ENCODE results near the gene GOLGA6D.
"Not testable (repeated sequence)": the region's sequence is repeated elsewhere in the genome, so short reads cannot be mapped to it uniquely, and the experiment has no call there.

The GOLGA6D gene

DNA sequence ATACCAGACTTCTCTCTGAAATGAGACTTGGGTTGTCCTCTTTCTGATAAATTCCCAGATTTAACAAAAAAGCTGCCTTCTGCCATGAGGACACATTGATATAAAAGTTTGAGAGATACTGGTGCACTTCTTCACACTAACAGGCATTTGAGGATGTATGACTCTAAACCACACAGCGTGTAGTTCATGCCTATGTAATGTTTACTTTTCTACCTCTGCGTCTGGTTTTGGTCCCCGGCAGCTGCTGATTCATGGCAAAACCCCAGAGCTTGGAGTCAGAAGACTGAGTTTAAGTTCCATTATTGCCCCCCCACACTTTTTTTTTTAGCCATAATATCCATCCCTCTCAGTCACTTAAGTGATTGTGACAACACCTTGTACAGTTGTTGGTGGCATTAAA lies 1.5 kb downstream of the GOLGA6D start:
- not testable (repeated sequence) for DNase-seq

- DNase-seq: not testable (repeated sequence)
Measured at GRCh38 chr15:75293660-75294059, 11.0 kb downstream of the GOLGA6D start.

GRCh38 chr15:75298541-75299310 lies 16.1 kb downstream of the GOLGA6D start:
- DNase-seq: not testable (repeated sequence)

DNA sequence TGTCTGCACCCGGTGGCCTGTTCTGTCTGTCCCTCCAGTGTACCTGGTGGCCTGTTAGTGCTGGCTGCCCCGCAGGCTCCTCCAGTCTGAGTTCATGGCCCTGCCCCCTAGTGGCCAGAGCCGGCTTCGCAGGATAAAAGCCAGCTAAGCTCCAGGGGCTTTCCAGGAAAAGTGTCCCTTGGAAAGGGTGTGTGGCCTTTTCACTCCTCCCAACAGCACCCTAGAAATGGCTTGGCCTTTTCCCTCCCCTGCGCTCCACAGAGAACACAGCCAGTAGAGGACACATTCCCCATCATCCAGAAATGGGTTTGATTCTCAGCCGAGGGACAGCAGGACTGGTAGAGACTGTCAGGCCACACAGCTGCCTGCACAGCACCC lies 16.7 kb downstream of the GOLGA6D start:
- DNase-seq: not testable (repeated sequence)

DNA sequence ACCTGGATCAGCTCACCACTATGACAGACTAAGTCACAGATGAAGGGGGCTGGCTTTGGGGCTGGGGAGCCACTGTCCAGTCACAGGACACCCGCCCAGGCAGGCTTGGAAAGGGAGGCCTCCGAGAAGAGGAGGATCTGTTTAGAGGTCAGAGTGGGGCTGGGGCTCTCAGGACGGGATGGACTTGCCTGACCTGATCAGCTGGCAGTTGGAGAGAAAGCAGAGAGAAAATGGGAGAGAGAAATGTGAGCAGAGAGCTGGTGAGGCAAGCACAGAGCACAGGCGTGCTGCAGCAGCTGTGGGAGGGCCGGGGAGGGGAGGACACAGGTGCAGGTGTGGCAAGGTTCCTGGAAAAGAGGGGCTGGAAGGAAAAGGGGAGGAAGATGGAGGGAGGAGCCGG lies 17.4 kb downstream of the GOLGA6D start:
- not testable (repeated sequence) for DNase-seq

DNA sequence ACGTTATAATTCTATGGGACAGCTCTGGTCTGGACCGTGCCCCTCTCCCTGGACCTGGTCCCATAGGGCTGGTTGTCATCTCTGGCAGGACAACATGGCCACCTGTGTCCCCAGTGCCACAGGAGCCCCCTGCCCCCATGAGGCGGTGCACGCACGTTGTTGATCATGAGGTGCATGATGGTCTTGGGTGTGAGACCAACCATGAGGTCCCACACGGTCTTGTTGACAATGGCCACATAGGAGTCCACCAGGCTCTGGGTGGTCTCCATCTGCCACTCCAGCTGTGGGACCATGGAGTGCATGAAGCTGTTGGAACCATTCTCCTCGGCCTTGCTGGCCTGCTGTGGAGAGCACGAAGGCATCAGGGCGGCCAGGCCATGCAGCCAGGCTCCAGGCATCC lies 19.7 kb downstream of the GOLGA6D start:
- DNase-seq: no peak

- DNase-seq: not testable (repeated sequence)
Measured at GRCh38 chr15:75302753-75303152, 20.1 kb downstream of the GOLGA6D start.

- DNase-seq: no peak
Measured at GRCh38 chr15:75306188-75306587, 23.6 kb downstream of the GOLGA6D start.

DNA sequence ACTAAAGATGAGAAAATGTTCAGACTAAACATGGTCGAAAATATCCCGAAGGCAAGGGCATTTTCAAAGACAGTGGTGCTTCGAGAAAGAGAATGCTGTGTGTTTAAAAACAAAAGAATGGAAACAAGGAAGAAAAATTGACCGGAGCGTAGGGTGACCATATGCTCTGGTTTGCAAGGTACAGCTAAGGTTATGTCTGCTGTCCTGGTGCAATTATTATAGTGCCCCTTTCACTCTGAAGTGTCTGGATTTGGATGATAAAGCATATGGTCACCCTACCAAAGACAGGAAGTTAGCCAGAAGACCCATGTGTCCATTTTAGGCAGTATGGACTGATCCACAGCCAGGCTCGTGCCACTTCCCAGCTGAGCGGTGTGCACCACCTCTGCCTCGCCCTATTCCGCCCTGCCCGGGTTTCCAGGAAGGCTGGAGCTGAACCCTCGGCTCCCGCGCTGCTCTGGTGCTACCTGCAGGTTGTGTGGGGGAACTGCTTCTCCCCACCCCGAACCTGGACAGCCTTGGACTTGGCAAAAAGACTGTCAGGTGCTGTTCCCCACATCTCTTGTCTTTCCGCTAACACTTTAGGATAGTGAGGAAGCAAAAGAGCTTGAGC lies 25.2 kb downstream of the GOLGA6D start:
- DNase-seq: peak; percentile 45

DNA sequence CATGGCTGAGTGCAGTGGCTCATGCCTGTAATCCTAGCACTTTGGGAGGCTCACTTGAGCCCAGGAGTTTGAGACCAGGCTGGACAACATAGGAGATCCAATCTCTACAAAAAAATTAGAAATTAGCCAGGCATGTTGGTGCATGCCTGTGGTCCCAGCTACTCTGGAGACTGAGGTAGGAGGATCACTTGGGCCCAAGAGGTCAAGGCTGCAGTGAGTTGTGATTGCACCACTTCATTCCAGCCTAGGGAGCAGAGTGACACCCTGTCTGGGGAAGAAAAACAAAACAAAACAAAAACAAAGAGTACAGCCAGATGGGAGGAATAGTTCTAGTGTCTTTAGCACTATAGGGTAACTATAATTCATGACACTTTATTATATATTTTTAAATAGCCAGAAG lies 27.1 kb downstream of the GOLGA6D start:
- no peak for DNase-seq

GRCh38 chr15:75312548-75312947 lies 29.9 kb downstream of the GOLGA6D start:
- DNase-seq: not testable (repeated sequence)

DNA sequence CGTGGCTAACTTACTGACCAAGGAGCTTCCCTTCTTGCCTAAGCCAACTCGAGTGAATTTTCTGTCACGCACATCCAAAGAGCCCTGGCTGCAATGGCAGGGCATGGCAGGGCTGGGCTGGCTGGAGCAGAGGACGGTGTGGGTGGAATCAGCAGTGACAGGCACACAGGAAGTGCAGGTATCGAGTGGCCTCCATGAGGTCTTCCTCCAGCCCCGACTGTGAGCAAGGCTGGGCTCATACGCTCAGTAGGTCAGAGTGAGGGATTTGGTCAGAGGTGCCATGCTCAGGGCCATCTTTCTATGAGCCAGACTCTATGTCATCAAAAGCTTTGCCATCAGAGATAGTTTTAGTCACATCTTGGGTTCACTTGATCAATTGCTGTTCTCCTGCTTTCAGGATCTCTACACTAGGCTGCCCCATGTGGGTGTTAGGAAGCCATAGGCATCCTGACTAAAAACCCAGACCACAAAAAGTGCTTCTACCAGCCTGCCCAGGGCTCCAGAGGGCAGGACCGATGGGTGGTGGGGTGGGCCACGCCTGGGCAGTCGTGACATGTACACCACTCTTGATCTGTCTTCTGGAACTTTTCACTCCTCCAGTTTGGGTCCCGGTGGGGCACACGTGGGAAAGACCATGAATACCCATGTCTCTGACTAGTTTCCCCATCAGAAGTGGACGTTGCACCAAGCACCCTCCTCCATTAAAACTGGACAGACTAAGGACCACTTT lies 30.6 kb downstream of the GOLGA6D start:
- no peak for DNase-seq

DNA sequence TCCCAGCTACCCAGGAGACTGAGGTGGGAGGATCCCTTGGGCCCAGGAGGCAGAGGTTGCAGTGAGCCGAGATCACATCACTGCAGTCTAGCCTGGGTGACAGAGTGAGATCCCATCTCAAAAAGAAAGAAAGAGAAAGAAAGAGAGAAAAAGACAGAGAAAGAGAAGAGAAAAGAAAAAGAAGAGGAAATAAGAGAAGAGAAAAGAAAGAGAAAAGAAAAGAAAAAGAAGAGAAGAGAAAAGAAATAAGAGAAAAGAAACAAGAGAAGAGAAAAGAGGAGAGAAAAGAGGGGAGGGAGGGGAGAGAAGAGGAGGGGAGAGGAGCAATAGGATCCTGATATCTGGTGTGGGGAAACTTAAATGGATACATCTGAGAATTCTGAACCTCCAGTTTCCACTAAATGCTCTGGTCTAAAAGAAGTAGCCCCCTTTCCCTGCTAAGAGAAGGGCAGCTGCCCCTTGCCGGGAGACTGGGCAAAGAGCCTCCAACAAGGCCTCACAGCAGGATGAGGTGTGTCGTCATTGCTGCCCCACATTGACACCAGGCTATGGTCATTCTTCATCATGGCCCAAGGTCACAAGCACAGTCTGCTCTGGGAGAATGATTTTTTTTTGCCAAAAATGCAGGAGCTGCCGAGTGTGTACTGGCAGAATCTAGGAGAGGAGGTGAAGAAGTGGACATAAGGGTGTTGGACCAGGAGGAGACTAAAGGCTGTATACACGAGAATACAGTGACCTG lies 32.1 kb downstream of the GOLGA6D start:
- no peak for DNase-seq

DNA sequence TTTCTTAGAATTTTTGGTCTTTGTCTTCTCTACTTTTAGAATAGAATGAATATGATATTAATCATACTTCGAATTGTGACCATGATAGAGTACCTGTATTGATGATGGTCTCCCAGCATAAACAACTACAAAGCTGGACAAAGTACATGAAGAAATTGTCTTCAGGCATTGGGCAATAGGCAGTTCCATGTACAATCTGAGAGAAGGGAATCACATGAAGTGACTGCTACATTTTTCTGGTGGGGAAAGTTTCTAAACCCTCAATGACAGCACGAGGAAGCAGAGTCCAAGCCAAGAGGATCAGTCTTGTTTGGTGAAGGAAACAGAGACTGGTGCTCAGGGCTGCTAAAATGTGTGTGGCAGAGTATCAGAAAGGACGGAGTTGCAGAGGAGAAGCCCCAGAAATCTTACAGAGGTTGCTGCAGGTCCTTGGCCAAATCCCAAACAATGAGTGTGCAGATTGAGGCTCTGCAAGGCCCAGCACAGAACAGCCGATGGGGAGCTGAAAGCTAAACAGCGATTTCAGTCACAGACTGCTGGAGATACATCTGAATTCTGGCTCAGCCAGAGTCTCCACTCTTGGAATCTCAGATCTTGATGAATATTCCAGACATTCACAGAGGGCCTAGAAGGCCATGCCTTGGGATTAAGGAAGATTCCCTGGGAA lies 36.7 kb downstream of the GOLGA6D start:
- not testable (repeated sequence) for DNase-seq

DNA sequence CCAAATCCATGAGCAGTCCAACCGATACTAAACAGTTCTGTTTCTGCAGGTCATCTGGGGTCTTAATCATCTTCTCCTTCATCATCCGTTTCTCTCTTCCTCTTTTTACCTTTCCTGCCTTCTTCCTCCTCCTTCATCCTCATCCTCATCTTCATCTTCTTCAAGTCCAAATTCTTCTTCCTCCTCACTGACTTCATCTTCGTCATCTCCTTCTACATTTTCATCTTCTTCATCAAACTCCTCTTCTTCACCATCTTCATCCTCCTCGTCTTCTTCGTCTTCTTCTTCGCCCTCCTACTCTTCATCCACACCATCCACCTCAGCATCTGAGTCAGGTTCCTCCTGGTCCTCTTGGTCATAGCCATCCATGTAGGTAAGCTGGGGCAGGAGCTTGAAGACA lies 39.1 kb downstream of the GOLGA6D start:
- DNase-seq: no peak

DNA sequence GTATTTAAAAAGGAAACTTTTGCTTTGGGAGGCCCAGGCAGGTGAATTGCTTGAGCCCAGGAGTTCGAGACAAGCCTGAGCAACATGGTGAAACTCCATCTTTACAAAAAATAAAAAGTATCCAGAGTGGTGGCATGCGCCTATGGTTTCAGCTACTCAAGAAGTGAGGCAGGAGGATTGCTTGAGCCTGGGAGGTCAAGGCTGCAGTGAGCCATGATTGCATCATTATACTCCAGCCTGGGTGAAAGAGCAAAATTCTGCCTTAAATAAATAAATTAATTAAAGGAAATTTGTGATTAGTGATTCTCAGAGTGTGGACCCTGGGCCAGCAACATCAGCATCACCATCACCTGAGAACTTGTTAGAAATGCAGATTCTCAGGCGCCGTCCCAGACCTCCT lies 43.3 kb downstream of the GOLGA6D start:
- DNase-seq: no peak

- DNase-seq: no peak
Measured at GRCh38 chr15:75327005-75327404, 44.4 kb downstream of the GOLGA6D start.

DNA sequence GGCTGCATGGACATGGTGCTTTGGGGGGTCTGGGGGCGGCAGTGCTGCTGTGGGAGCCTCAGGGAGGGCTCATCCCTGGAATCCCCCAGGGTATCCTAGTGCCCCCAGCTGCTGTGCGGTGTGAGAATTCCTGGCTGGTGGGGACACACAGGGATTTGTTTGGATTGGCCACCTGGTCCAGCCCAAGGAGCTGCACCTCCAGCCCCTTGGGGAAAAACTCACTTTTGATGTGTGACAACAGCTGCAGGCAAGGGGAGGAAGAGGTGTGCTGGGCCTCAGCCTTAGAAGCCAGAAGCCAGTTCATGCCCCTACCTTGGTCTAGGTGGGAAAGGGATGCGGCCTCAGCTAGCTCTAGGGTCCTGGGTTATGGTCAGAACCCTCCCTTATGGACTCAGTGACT lies 44.9 kb downstream of the GOLGA6D start:
- DNase-seq: no peak

- DNase-seq: no peak
Measured at GRCh38 chr15:75328493-75329314, 46.1 kb downstream of the GOLGA6D start.

GRCh38 chr15:75329571-75329970 lies 46.9 kb downstream of the GOLGA6D start:
- DNase-seq: no peak

DNA sequence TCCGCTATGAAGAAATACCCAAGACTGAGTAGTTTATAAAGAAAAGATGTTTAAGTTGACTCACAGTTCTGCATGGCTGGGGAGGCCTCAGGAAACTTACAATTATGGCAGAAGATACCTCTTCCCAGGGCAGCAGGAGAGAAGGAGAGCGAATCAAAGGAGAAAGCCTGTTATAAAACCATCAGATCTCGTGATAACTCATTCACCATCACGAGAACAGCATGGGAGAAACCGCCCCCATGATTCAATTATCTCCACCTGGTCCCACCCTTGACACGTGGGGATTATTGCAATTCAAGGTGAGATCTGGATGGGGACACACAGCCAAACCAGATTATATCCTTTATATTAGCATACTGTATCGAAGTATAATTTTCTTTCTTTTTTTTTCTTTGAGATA lies 49.5 kb downstream of the GOLGA6D start:
- DNase-seq: not testable (repeated sequence)

All from 8988T (cell line).